Upper lobe of right lung (tissue), 1 donor: ENCODE measurements around the gene RUNX2. TPM values are rescaled to one million over a fixed set of nuclear protein-coding genes. Genes with fewer than 3 reads are reported as not detected.

Source experiments
- ATAC-seq: fragments of 200-7000 bp; cut with Tn5 transposase; one replicate; pipeline ENCODE4 v1.9.1; 2020; ENCODE audit warnings: mild to moderate bottlenecking, moderate library complexity
- DNase-seq: peaks from one replicate; pipeline ENCODE4 v3.0.0-alpha.2; 2020
- H3K27ac ChIP-seq: fragments of 200-600 bp; one replicate; pipeline ENCODE4 v1.8.0; 2022
- H3K27me3 ChIP-seq: fragments of 200-600 bp; one replicate; pipeline ENCODE4 v1.8.0; 2022; ENCODE audit warnings: mild to moderate bottlenecking
- H3K36me3 ChIP-seq: fragments of 200-600 bp; one replicate; pipeline ENCODE4 v1.8.0; 2022
- H3K4me1 ChIP-seq: fragments of 200-600 bp; one replicate; pipeline ENCODE4 v1.8.0; 2022
- H3K4me3 ChIP-seq: fragments of 200-600 bp; one replicate; pipeline ENCODE4 v1.8.0; 2022; ENCODE audit warnings: mild to moderate bottlenecking
- H3K9me3 ChIP-seq: fragments of 200-600 bp; one replicate; pipeline ENCODE4 v1.8.0; 2022
- intact Hi-C: fragments of 100-400 bp; cut with DNase I; formaldehyde crosslinking; loops from one replicate; pipeline ENCODE4 v1.11.0; 2022
- total RNA-seq: library from RNA; stranded (reverse); fragmentation: NEBNext Ultra II Directional; extraction: Animal tissue kit (Norgen Biotek cat#: 25700); gene quantifications from one replicate; pipeline ENCODE4 v1.2.1, GENCODE V29; 2021
- TF ChIP-seq, protein P1 (sequence below): fragments of 200-600 bp; IDR thresholded peaks from one replicate; pipeline ENCODE4 v1.8.0; 2022; ENCODE audit warnings: antibody characterized with exemption
- donor health status: DM: no; HTN: yes; CAD: no; lungs with severe emphysema.

Gene RUNX2
- total RNA-seq, 1 donor from 2014 or later: 4.6 TPM

DNA sequence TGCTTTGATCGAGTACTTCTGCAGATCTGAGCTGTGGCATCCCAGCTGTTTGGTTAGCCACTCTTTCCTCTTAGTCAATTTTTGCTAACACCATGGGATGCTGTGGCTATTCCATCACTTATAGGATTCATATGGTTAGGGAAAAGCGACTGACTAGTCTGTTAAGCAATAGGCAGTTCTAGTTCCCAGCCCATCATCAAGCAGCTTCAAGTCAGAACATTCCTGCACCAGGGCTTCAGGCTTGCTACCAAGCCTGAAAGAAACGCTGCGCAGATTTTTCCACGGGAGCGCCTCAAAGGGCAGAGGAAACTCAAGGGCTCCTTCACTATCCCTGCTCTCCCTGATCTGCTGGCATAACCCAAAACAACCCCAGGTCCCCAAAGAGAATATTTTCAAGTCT lies 209.4 kb downstream of the RUNX2 start:
- intact Hi-C loops: no loop called here
- TF ChIP-seq, protein P1, sequence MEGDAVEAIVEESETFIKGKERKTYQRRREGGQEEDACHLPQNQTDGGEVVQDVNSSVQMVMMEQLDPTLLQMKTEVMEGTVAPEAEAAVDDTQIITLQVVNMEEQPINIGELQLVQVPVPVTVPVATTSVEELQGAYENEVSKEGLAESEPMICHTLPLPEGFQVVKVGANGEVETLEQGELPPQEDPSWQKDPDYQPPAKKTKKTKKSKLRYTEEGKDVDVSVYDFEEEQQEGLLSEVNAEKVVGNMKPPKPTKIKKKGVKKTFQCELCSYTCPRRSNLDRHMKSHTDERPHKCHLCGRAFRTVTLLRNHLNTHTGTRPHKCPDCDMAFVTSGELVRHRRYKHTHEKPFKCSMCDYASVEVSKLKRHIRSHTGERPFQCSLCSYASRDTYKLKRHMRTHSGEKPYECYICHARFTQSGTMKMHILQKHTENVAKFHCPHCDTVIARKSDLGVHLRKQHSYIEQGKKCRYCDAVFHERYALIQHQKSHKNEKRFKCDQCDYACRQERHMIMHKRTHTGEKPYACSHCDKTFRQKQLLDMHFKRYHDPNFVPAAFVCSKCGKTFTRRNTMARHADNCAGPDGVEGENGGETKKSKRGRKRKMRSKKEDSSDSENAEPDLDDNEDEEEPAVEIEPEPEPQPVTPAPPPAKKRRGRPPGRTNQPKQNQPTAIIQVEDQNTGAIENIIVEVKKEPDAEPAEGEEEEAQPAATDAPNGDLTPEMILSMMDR: no peak
- no peak for DNase-seq
- Histone ChIP-seq H3K9me3 (no peaks in the 10 kb centered on the region), H3K27me3 (no peaks in the 10 kb centered on the region), H3K4me3 (no peak overlapping the region), H3K27ac (no peak overlapping the region), H3K4me1 (peaks cover 7% of the 10 kb centered on the region), H3K36me3 (no peaks in the 10 kb centered on the region)
- no peak for ATAC-seq

DNA sequence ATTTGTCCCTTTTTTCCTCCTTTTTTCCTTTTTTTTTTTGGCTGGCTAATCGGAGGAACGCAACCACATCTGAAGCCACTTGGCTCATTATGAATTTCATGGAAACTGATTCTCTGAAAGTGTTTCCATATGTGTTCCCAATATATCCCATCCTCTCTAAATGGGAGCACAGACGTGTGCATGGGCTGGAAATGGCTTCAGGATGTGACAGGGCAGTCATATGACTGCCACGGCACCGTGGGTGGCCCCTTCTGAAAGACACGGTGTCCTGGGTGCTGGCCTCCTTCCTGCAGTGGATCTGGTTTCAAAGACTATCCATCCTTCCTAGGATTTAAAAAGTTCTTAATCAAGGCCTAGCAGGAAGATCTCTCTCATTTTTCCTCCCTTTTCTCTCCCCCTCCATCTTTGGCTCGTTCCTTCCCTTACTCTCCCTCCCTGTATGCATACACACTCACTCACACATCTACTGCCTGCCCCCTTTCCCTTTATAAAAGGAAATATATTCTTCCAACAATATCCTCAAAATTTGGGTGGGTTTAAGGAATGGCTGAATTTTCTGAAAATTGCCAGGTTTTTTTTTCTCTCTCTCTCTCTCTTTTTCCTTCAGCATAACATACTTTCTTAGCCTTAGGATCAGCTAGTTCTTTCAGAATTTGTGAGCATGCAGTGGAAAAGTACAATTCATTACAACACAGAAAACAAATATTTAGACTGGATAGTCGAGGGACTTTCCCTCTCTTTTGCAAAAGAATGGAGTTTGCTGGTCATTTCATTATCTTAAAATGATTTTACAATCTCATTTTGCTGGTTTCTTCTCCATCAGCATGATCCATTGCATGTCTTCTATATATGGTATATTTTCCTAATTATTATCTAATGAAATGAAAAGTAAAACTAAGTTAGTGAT lies 210.8 kb downstream of the RUNX2 start:
- Histone ChIP-seq H3K27ac (no peak overlapping the region), H3K4me3 (no peak overlapping the region), H3K9me3 (no peaks in the 10 kb centered on the region), H3K36me3 (no peaks in the 10 kb centered on the region), H3K27me3 (no peaks in the 10 kb centered on the region), H3K4me1 (no peaks in the 10 kb centered on the region)
- no peak for ATAC-seq
- TF ChIP-seq, protein P1: no peak
- DNase-seq: no peak
- intact Hi-C loops: no loop called here

DNA sequence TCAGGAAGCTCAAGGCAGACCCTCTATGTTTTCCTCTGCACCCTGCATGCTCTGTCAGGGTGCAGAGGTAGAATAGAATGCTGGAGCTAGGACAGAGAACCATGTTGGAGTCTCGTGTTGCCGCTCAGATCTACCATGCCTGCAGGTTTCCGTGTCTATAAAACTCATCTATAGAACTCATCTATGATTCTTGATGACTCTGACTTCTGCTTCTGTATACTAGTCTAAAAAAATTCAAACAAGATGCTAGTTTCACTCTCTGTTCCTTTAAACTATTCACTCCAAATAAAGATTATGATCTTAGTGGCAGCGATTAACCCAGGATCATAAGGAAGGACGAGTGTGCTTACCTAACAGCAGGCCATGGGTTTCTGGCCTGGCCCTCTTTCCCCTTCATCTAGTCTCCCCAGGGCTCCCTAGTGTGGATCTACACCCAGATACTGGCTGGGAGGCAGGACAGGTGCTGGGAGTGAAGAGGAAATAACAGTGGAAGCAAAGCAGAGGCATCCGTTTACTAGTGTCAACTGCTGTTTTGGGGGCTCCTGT lies 212.3 kb downstream of the RUNX2 start:
- no peak for ATAC-seq

DNA sequence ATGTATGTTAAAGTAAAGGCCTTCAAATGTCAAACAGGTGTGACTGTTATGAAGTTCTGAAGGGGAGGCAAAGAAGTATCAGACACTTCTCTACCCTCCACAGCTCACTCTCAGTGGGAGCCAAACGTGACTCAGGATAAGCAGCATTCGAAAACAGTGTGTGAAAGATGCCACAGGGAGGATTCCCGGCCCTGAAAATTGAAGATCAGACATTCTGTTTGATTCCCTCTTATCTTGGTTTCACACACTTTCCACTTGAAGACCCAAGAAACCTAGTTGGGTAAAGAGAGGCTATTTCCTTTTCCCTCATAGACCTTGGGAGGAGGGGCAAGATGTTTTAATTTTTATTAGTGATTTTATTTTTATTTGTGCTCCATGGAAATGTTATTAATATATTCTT lies 213.8 kb downstream of the RUNX2 start:
- H3K27ac ChIP-seq: no peak overlapping the region
- ATAC-seq (no peak), DNase-seq (no peak)
- H3K36me3 ChIP-seq: no peaks in the 10 kb centered on the region
- H3K4me1 ChIP-seq: no peaks in the 10 kb centered on the region
- no peaks in the 10 kb centered on the region for H3K9me3 ChIP-seq
- intact Hi-C loops: no loop called here
- TF ChIP-seq, protein P1: no peak
- no peaks in the 10 kb centered on the region for H3K27me3 ChIP-seq
- H3K4me3 ChIP-seq: no peak overlapping the region

More for the DNA sequence above, 212.3 kb downstream of the RUNX2 start:
- Histone ChIP-seq H3K9me3 (no peaks in the 10 kb centered on the region), H3K27me3 (no peaks in the 10 kb centered on the region), H3K4me3 (no peak overlapping the region), H3K4me1 (no peaks in the 10 kb centered on the region), H3K27ac (no peak overlapping the region), H3K36me3 (no peaks in the 10 kb centered on the region)
- intact Hi-C loops: no loop called here
- DNase-seq: no peak
- TF ChIP-seq, protein P1: no peak

DNA sequence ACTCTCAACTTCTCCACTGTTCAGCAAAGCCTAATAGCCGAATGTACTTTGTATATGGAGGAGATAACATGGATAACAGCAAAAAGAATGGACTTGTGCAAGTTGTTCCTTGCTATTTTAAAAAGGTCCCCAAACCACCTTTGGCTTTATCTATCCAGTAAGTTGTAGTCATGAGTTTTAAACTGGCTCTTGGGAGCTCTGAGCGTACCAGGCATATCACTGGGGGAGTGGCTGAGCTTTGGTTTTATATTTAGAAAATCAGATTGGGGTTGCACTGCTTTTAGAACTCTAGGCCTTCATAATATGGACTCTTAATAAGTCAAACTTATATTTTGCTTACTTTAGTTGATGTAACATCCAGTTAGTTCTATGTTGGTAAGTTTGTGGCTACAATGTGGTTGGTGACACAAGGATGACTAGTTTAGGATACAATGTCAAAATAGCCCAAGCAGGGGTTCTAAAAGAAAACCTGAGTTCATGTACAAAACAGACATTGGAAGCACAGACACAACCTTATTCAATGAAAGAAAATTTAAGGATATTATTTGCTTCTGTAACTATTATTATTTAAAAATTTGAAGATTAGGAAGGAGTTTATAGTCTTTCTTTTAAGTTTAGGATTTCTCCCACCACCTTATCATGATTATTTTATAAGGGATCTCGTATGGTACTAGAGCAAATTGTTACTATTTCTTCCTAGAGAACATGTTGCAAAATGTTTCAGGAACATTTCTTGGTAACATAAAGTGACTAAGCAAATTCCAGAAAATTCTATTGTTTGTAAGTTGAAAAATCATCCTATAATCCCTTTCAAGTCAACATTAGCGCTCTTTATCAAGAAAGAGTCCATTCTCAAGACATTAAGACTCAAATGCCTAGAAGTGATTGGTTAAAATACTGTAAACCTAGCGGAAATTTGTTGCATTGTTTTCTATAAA lies 215.4 kb downstream of the RUNX2 start:
- Histone ChIP-seq H3K4me3 (no peak overlapping the region), H3K36me3 (no peaks in the 10 kb centered on the region), H3K4me1 (no peaks in the 10 kb centered on the region), H3K27me3 (no peaks in the 10 kb centered on the region), H3K27ac (no peak overlapping the region), H3K9me3 (no peaks in the 10 kb centered on the region)
- DNase-seq (no peak), ATAC-seq (no peak)
- intact Hi-C loops: no loop called here
- TF ChIP-seq, protein P1: no peak
